HepG2 (cell line): ENCODE results near the gene ZG16. TPM values are rescaled to one million over a fixed set of nuclear protein-coding genes. Genes with fewer than 3 reads are reported as not detected.

Source experiments
- CHD2 ChIP-seq: IDR thresholded peaks from 2 replicates; pipeline ENCODE4 v1.6.1; 2011; ENCODE audit warnings: low read depth, low read length, improper control_type of control experiment
- FOXA3 ChIP-seq: IDR thresholded peaks from 2 replicates; pipeline ENCODE4 v1.6.1; 2016; ENCODE audit warnings: missing genetic modification reagents, missing compliant biosample characterization
- HNRNPLL ChIP-seq: fragments of 200-400 bp; formaldehyde crosslinking; IDR thresholded peaks from 2 replicates; pipeline ENCODE4 v1.6.1; 2017; ENCODE audit warnings: mild to moderate bottlenecking, low read depth, low read length; ENCODE audit not compliant: poor library complexity, severe bottlenecking
- MXD4 ChIP-seq: IDR thresholded peaks from 2 replicates; pipeline ENCODE4 v1.6.1; 2016; ENCODE audit warnings: mild to moderate bottlenecking, missing biosample characterization, missing genetic modification reagents
- NFATC3 ChIP-seq: sonication (generic); formaldehyde crosslinking; IDR thresholded peaks from 2 replicates; pipeline ENCODE4 v1.5.1; 2020; ENCODE audit warnings: mild to moderate bottlenecking, missing genetic modification reagents
- NFYB ChIP-seq: sonication (generic); formaldehyde crosslinking; IDR thresholded peaks from 2 replicates; pipeline ENCODE4 v1.4.0; 2020; ENCODE audit warnings: missing genetic modification reagents
- ONECUT2 ChIP-seq: sonication (generic); formaldehyde crosslinking; IDR thresholded peaks from 2 replicates; pipeline ENCODE4 v1.4.0; 2020; ENCODE audit warnings: missing genetic modification reagents
- RNF2 ChIP-seq: fragments of 450-650 bp; conservative IDR thresholded peaks from 2 replicates; pipeline ENCODE4 v1.6.1; 2016; ENCODE audit warnings: low read depth
- SAFB2 ChIP-seq: sonication (generic); formaldehyde crosslinking; IDR thresholded peaks from 2 replicates; pipeline ENCODE4 v1.5.1; 2020; ENCODE audit warnings: missing genetic modification reagents, low read depth, mild to moderate bottlenecking, borderline replicate concordance
- SNAI1 ChIP-seq: sonication (generic); formaldehyde crosslinking; IDR thresholded peaks from 2 replicates; pipeline ENCODE4 v1.5.0; 2020; ENCODE audit warnings: mild to moderate bottlenecking, missing genetic modification reagents, borderline replicate concordance
- TAF15 ChIP-seq: fragments of 200-400 bp; formaldehyde crosslinking; IDR thresholded peaks from one replicate; pipeline ENCODE4 v1.6.1; 2018; ENCODE audit warnings: mild to moderate bottlenecking, low read depth, low read length; ENCODE audit not compliant: poor library complexity, severe bottlenecking
- TBL1XR1 ChIP-seq: fragments of 150-350 bp; IDR thresholded peaks from 2 replicates; pipeline ENCODE4 v1.6.1; 2014; ENCODE audit warnings: borderline replicate concordance, low read length; ENCODE audit not compliant: partially characterized antibody
- U2AF2 ChIP-seq: fragments of 200-400 bp; formaldehyde crosslinking; IDR thresholded peaks from 2 replicates; pipeline ENCODE4 v1.6.1; 2017; ENCODE audit warnings: low read depth, mild to moderate bottlenecking, low read length
- ZFP90 ChIP-seq: sonication (generic); formaldehyde crosslinking; IDR thresholded peaks from 2 replicates; pipeline ENCODE4 v1.8.0; 2022; ENCODE audit warnings: missing genetic modification reagents, mild to moderate bottlenecking, inconsistent platforms, borderline replicate concordance
- ZNF124 ChIP-seq: sonication (generic); formaldehyde crosslinking; IDR thresholded peaks from 2 replicates; pipeline ENCODE4 v1.4.0; 2020; ENCODE audit warnings: missing genetic modification reagents
- ZNF816 ChIP-seq: sonication (generic); formaldehyde crosslinking; IDR thresholded peaks from 2 replicates; pipeline ENCODE4 v1.8.0; 2022; ENCODE audit warnings: missing genetic modification reagents, mild to moderate bottlenecking, borderline replicate concordance
- ZNF891 ChIP-seq: sonication (generic); formaldehyde crosslinking; IDR thresholded peaks from 2 replicates; pipeline ENCODE4 v1.5.0; 2020; ENCODE audit warnings: mild to moderate bottlenecking, missing genetic modification reagents
- polyA plus RNA-seq, 8 experiments: library from polyadenylated mRNA; depleted of rRNA in 3 of 8; stranded (reverse) in 7 of 8; unstranded in 1 of 8; fragments of >200 nt; fragmentation: Illumina TruSeq in 4 of 8; extraction: Trizol in 4 of 8; gene quantifications; 2 replicates each; pipeline versions ENCODE4 v1.2.1 to v1.2.3, GENCODE V29; 2011 to 2016; ENCODE audit warnings: low read depth in 4 of 8, missing spikeins in 1 of 8, mixed read lengths in 1 of 8; ENCODE audit not compliant: insufficient read depth in 1 of 8
- total RNA-seq, 5 experiments: library from RNA; depleted of rRNA; stranded (reverse); fragments of >200 nt; fragmentation: Illumina TruSeq; extraction: Trizol; gene quantifications; 2 replicates each; pipeline ENCODE4 v1.2.3, GENCODE V29; 2016; ENCODE audit warnings: low read depth in 1 of 5
- TF ChIP-seq, protein P1 (sequence below): sonication (generic); formaldehyde crosslinking; IDR thresholded peaks from 2 replicates; pipeline ENCODE4 v1.8.1; 2022; ENCODE audit warnings: mild to moderate bottlenecking, missing genetic modification reagents
- TF ChIP-seq, protein P2 (sequence below): sonication (generic); formaldehyde crosslinking; IDR thresholded peaks from 2 replicates; pipeline ENCODE4 v1.4.0; 2020; ENCODE audit warnings: mild to moderate bottlenecking, missing genetic modification reagents
- TF ChIP-seq, protein P3 (sequence below): sonication (generic); formaldehyde crosslinking; IDR thresholded peaks from 2 replicates; pipeline ENCODE4 v1.5.1; 2020; ENCODE audit warnings: missing genetic modification reagents, mild to moderate bottlenecking, borderline replicate concordance
- TF ChIP-seq, protein P4 (sequence below): sonication (generic); formaldehyde crosslinking; IDR thresholded peaks from 2 replicates; pipeline ENCODE4 v1.5.0; 2020; ENCODE audit warnings: missing genetic modification reagents, mild to moderate bottlenecking, borderline replicate concordance
- TF ChIP-seq, protein P5 (sequence below): sonication (generic); formaldehyde crosslinking; IDR thresholded peaks from 2 replicates; pipeline ENCODE4 v1.5.0; 2020; ENCODE audit warnings: missing genetic modification reagents
- TF ChIP-seq, protein P6 (sequence below): IDR thresholded peaks from 2 replicates; pipeline ENCODE4 v1.6.1; 2016; ENCODE audit warnings: control low read depth

Gene ZG16
- total and polyA plus RNA-seq, 2 of the 13 experiments (the other 11 are each of a cell fraction or from before 2014, with no cell fraction given): 0.04 to 0.07 TPM

DNA sequence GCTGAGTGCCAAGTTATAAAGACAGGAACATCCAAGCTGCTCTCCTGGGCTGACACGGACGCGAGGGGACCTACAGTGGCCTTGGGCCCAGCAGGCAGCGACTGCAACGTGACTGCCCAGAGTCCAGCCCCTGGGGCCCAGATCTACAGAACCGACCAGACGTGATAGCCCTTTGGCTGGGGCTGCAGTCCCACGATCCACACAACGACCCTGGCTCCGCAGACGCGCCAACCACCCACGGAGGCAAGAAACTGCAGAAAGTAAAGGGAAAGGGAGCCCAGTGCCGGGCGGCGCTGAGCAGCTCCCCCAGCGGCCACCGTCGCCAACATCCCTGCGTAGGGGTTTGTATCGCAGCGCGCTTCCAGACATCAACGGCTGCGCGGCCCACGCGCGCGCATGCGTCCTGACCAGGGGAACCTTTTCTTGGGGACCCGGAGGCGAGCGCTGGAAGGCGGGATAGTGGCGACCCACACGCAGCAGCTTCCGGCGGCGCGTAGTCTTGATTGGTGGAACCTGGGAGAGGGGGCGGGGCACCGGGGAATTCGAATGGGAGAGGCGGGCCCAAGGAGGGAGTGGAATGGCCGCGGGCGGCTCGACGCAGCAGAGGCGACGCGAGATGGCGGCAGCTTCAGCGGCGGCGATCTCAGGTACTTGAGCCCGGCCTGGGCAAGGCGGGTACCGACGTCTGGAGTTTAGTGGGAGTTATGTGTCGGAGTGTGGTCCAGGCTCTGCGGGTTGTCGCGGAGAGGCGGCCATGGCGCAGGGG, 12.3 kb downstream of the ZG16 start, which contains the start of gene KIF22 (continued):
- peak; percentile 92; the same call in 1 of the 2 replicates for TF ChIP-seq SAFB2 (CRISPR knock-in tag)
- TF ChIP-seq, protein P1, sequence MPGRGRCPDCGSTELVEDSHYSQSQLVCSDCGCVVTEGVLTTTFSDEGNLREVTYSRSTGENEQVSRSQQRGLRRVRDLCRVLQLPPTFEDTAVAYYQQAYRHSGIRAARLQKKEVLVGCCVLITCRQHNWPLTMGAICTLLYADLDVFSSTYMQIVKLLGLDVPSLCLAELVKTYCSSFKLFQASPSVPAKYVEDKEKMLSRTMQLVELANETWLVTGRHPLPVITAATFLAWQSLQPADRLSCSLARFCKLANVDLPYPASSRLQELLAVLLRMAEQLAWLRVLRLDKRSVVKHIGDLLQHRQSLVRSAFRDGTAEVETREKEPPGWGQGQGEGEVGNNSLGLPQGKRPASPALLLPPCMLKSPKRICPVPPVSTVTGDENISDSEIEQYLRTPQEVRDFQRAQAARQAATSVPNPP (CRISPR knock-in tag): peak; percentile 89
- peak; percentile 71 for TF ChIP-seq ZFP90 (CRISPR knock-in tag)
- TF ChIP-seq FOXA3 (CRISPR knock-in tag): peak; percentile 66
- peak; percentile 97; the same call in 1 of the 2 replicates for TF ChIP-seq ZNF124 (CRISPR knock-in tag)
- TF ChIP-seq, protein P2, sequence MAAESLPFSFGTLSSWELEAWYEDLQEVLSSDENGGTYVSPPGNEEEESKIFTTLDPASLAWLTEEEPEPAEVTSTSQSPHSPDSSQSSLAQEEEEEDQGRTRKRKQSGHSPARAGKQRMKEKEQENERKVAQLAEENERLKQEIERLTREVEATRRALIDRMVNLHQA (CRISPR knock-in tag): no peak
- TF ChIP-seq RNF2: peak; percentile 63; the same call in 1 of the 2 replicates
- TF ChIP-seq, protein P3, sequence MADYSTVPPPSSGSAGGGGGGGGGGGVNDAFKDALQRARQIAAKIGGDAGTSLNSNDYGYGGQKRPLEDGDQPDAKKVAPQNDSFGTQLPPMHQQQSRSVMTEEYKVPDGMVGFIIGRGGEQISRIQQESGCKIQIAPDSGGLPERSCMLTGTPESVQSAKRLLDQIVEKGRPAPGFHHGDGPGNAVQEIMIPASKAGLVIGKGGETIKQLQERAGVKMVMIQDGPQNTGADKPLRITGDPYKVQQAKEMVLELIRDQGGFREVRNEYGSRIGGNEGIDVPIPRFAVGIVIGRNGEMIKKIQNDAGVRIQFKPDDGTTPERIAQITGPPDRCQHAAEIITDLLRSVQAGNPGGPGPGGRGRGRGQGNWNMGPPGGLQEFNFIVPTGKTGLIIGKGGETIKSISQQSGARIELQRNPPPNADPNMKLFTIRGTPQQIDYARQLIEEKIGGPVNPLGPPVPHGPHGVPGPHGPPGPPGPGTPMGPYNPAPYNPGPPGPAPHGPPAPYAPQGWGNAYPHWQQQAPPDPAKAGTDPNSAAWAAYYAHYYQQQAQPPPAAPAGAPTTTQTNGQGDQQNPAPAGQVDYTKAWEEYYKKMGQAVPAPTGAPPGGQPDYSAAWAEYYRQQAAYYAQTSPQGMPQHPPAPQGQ (CRISPR knock-in tag): no peak
- peak; percentile 48 for TF ChIP-seq TBL1XR1
- TF ChIP-seq SNAI1: peak; percentile 87
- peak; percentile 66 for TF ChIP-seq ZNF891
- no peak for TF ChIP-seq TAF15
- peak; percentile 60; the same call in 1 of the 2 replicates for TF ChIP-seq U2AF2
- TF ChIP-seq, protein P4, sequence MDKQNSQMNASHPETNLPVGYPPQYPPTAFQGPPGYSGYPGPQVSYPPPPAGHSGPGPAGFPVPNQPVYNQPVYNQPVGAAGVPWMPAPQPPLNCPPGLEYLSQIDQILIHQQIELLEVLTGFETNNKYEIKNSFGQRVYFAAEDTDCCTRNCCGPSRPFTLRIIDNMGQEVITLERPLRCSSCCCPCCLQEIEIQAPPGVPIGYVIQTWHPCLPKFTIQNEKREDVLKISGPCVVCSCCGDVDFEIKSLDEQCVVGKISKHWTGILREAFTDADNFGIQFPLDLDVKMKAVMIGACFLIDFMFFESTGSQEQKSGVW: no peak
- TF ChIP-seq CHD2: peak; percentile 65; the same call in 1 of the 2 replicates
- TF ChIP-seq MXD4 (CRISPR knock-in tag): peak; percentile 88
- no peak for TF ChIP-seq ONECUT2 (CRISPR knock-in tag)
- TF ChIP-seq, protein P5, sequence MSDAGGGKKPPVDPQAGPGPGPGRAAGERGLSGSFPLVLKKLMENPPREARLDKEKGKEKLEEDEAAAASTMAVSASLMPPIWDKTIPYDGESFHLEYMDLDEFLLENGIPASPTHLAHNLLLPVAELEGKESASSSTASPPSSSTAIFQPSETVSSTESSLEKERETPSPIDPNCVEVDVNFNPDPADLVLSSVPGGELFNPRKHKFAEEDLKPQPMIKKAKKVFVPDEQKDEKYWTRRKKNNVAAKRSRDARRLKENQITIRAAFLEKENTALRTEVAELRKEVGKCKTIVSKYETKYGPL (CRISPR knock-in tag): 0 out of 2 replicates have a peak, but pooled peaks have one; percentile 10
- TF ChIP-seq, protein P6, sequence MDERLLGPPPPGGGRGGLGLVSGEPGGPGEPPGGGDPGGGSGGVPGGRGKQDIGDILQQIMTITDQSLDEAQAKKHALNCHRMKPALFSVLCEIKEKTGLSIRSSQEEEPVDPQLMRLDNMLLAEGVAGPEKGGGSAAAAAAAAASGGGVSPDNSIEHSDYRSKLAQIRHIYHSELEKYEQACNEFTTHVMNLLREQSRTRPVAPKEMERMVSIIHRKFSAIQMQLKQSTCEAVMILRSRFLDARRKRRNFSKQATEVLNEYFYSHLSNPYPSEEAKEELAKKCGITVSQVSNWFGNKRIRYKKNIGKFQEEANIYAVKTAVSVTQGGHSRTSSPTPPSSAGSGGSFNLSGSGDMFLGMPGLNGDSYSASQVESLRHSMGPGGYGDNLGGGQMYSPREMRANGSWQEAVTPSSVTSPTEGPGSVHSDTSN: no peak
- TF ChIP-seq NFYB (CRISPR knock-in tag): peak; percentile 99
- TF ChIP-seq HNRNPLL: peak; percentile 91
- peak; percentile 71 for TF ChIP-seq NFATC3 (CRISPR knock-in tag)
- peak; percentile 97; the same call in 1 of the 2 replicates for TF ChIP-seq ZNF816
